OCI-LY7 (cell line): ENCODE results near the gene FOXL2. TPM values are rescaled to one million over a fixed set of nuclear protein-coding genes. Genes with fewer than 3 reads are reported as not detected.

ENCODE experiments used
- BruUV-seq: library from RNA; stranded (reverse); fragments of 400-500 nt; replicated peaks from 2 replicates; lab custom pipeline; 2021; lab: Mats Ljungman, UMichigan
- CTCF ChIA-PET: fragments of 300-600 bp; sonication (Branson Sonifier 250); formaldehyde crosslinking; loops from one replicate; lab custom pipeline; 2022; ENCODE audit warnings: antibody characterized with exemption; ENCODE audit not compliant: unreplicated experiment; lab: Charles Lee
- POLR2A ChIA-PET: fragments of 300-600 bp; sonication (Branson Sonifier 250); formaldehyde crosslinking; loops from one replicate; lab custom pipeline; 2022; ENCODE audit warnings: antibody characterized with exemption; lab: Charles Lee
- DNase-seq: peaks from one replicate; pipeline ENCODE4 v3.0.0-alpha.2; 2015; ENCODE audit warnings: low spot score
- H2AFZ ChIP-seq: fragments of 200-600 bp; sonication (generic), shearing (Covaris generic); 2 replicates; pipeline ENCODE4 v1.6.1; 2014; ENCODE audit warnings: mild to moderate bottlenecking, antibody characterized with exemption, low read length, moderate library complexity
- H3K27ac ChIP-seq: fragments of 200-600 bp; sonication (generic); 2 replicates; pipeline ENCODE4 v1.5.1; 2014; ENCODE audit warnings: mixed run types, low read depth, mild to moderate bottlenecking, moderate library complexity, low read length, inconsistent platforms; ENCODE audit not compliant: poor library complexity, severe bottlenecking
- H3K36me3 ChIP-seq: fragments of 200-600 bp; sonication (generic); 2 replicates; pipeline ENCODE4 v1.6.1; 2014; ENCODE audit warnings: mild to moderate bottlenecking, antibody characterized with exemption, low read length, moderate library complexity, mixed read lengths; ENCODE audit not compliant: insufficient read depth
- H3K4me1 ChIP-seq: fragments of 200-600 bp; sonication (generic); 2 replicates; pipeline ENCODE4 v1.5.1; 2014; ENCODE audit warnings: mild to moderate bottlenecking, low read length; ENCODE audit not compliant: insufficient read depth, poor library complexity, severe bottlenecking
- H3K4me2 ChIP-seq: fragments of 200-600 bp; sonication (generic); 2 replicates; pipeline ENCODE4 v1.6.1; 2014; ENCODE audit warnings: mild to moderate bottlenecking, low read length
- H3K4me3 ChIP-seq: fragments of 200-600 bp; sonication (generic); 2 replicates; pipeline ENCODE4 v1.5.1; 2014; ENCODE audit warnings: mild to moderate bottlenecking, low read depth, low read length; ENCODE audit not compliant: poor library complexity, severe bottlenecking
- H3K79me2 ChIP-seq: fragments of 200-600 bp; sonication (generic); 2 replicates; pipeline ENCODE4 v1.6.1; 2016; ENCODE audit warnings: low read depth, mild to moderate bottlenecking, low read length, moderate library complexity, mixed read lengths; ENCODE audit not compliant: insufficient read depth
- H3K9me2 ChIP-seq: fragments of 200-600 bp; sonication (generic); 2 replicates; pipeline ENCODE4 v1.6.1; 2016; ENCODE audit warnings: mild to moderate bottlenecking, low read length, mixed read lengths; ENCODE audit not compliant: insufficient read depth
- H3K9me3 ChIP-seq: fragments of 200-600 bp; sonication (generic); 2 replicates; pipeline ENCODE4 v1.6.1; 2014; ENCODE audit warnings: mild to moderate bottlenecking, mixed run types, low read length, mixed read lengths
- H4K20me1 ChIP-seq: fragments of 200-600 bp; sonication (generic); 2 replicates; pipeline ENCODE4 v1.6.1; 2014; ENCODE audit warnings: mild to moderate bottlenecking, antibody characterized with exemption, low read length, moderate library complexity, mixed read lengths; ENCODE audit not compliant: insufficient read depth
- EZH2phosphoT487 ChIP-seq: fragments of 200-600 bp; sonication (generic); IDR thresholded peaks from 2 replicates; pipeline ENCODE4 v1.6.1; 2018; ENCODE audit warnings: low read depth, borderline replicate concordance, mild to moderate bottlenecking, mixed run types, antibody characterized with exemption, low read length, moderate library complexity, mixed read lengths
- intact Hi-C: fragments of 100-400 bp; cut with micrococcal nuclease; formaldehyde crosslinking; loops from one replicate; pipeline ENCODE4 v1.10.0; 2022; ENCODE audit not compliant: unreplicated experiment
- total RNA-seq, 2 experiments: library from RNA; depleted of rRNA in 1 of 2; stranded (reverse); fragments of >200 nt in 1 of 2; shearing (Covaris generic) in 1 of 2; gene quantifications; 2 replicates each; pipeline ENCODE4 v1.2.3, GENCODE V29; 2014 to 2022
- TF ChIP-seq, protein P1 (sequence below): fragments of 200-600 bp; sonication (generic); conservative IDR thresholded peaks from 2 replicates; pipeline ENCODE4 v1.5.1; 2014; ENCODE audit warnings: mild to moderate bottlenecking, antibody characterized with exemption, low read length, moderate library complexity, mixed read lengths

FOXL2 gene
- total RNA-seq, 2 experiments from 2014 or later: not detected

DNA sequence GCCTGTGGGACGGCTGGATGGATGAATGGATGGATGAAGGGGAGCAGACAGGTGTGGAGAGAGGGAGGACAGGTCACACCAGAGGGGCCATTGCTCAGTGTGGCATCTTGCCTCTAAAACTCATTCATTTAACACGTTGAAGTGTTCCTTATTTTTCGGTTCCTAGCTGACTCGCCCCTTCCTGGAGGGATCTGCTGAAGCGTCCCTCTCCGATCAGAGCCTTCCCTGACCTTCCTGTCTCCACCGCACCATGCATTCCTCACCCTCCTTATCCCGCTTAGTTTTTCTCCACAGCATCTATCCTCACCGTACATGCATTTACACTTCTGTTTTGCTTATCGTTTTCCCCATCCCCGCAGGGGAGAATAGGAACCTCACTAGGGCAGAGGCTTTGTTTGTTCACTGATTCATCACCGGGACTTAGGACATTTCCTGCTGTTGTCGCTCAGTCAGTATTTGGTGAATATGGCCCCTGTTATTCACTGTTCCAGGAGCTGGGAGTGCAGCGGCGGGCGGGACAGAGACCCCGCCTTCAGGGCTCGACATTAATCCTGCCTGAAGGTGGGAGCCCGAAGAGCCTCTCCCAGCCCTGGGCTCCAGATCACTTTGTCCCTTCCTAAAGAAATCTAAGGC lies 32.0 kb downstream of the FOXL2 start:
- Histone ChIP-seq H3K4me1 (peaks cover 4% of the 10 kb centered on the region), H3K9me2 (no peaks in the 10 kb centered on the region), H3K27ac (no peak overlapping the region), H2AFZ (peak overlapping the region; percentile 95), H4K20me1 (no peaks in the 10 kb centered on the region), H3K79me2 (no peaks in the 10 kb centered on the region), H3K4me3 (peak overlapping the region; percentile 71), H3K36me3 (no peaks in the 10 kb centered on the region), H3K9me3 (no peaks in the 10 kb centered on the region), H3K4me2 (peak overlapping the region; percentile 93)
- TF ChIP-seq, protein P1, sequence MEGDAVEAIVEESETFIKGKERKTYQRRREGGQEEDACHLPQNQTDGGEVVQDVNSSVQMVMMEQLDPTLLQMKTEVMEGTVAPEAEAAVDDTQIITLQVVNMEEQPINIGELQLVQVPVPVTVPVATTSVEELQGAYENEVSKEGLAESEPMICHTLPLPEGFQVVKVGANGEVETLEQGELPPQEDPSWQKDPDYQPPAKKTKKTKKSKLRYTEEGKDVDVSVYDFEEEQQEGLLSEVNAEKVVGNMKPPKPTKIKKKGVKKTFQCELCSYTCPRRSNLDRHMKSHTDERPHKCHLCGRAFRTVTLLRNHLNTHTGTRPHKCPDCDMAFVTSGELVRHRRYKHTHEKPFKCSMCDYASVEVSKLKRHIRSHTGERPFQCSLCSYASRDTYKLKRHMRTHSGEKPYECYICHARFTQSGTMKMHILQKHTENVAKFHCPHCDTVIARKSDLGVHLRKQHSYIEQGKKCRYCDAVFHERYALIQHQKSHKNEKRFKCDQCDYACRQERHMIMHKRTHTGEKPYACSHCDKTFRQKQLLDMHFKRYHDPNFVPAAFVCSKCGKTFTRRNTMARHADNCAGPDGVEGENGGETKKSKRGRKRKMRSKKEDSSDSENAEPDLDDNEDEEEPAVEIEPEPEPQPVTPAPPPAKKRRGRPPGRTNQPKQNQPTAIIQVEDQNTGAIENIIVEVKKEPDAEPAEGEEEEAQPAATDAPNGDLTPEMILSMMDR: no peak
- no peak for TF ChIP-seq EZH2phosphoT487
- BruUV-seq: no TSS peak
- DNase-seq: no peak
- POLR2A ChIA-PET: interaction anchor here (0.6 to 2.8 kb wide), 11 partner anchors 57 to 387 kb away, joined by 3 to 9 read pairs (median 4); partner anchors contain the start of gene CEP70
- CTCF ChIA-PET: interaction anchor here (0.6 to 2.3 kb wide), 17 partner anchors 12 to 474 kb away, joined by 3 to 37 read pairs (median 4); partner anchors contain the start of genes CEP70 and PIK3CB
- intact Hi-C loops: loop anchor here (1.0 to 10.0 kb wide), 4 partner anchors 81 to 850 kb away; partner anchors contain the start of genes ARMC8 and PIK3CB

DNA sequence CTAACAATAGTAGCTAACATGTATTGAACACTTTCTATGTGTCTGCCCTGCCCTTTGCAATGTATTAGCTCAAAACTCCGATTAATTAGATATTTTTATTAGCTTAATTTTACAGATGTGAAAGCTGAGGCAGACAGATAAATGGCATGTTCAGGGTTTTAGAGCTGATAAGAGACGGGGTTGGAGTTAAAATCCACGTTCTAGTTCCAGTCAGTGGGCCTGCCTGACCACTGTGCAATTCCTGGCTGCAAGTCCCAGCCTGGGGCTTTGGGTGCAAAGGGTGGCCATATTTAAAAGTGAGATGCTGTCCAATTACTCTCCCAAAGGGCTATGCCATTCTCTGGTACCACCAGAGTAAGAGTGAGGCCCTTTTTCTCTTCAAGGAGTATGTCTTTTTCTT lies 33.2 kb downstream of the FOXL2 start:
- ChIA-PET CTCF (interaction anchor here (1.4 kb wide), 1 partner anchor 319 kb away, joined by 4 read pairs; the partner anchor contains the start of gene CEP70), POLR2A (interaction anchor here (0.6 to 0.9 kb wide), 4 partner anchors 13 to 330 kb away, joined by 3 to 4 read pairs (median 3); partner anchors contain the start of gene CEP70)
- TF ChIP-seq, protein P1: no peak
- TF ChIP-seq EZH2phosphoT487: no peak
- H3K4me1 ChIP-seq: peaks cover 4% of the 10 kb centered on the region
- no peak overlapping the region for H3K27ac ChIP-seq
- no peaks in the 10 kb centered on the region for H3K36me3 ChIP-seq
- H3K4me3 ChIP-seq: no peak overlapping the region
- no peaks in the 10 kb centered on the region for H3K9me3 ChIP-seq
- intact Hi-C loops: loop anchor here (10.0 kb wide), 1 partner anchor 849 kb away; no protein-coding TSS in a partner anchor
- DNase-seq: no peak
- no TSS peak for BruUV-seq
- H4K20me1 ChIP-seq: no peaks in the 10 kb centered on the region
- H3K4me2 ChIP-seq: no peak overlapping the region
- H3K9me2 ChIP-seq: no peaks in the 10 kb centered on the region
- no peak overlapping the region for H2AFZ ChIP-seq
- H3K79me2 ChIP-seq: no peaks in the 10 kb centered on the region
